H9 (cell line): ENCODE data around the gene PTTG1IP. TPM values are rescaled to one million over a fixed set of nuclear protein-coding genes. Genes with fewer than 3 reads are reported as not detected.

Source experiments
- DNase-seq: peaks from one replicate; pipeline ENCODE4 v3.0.0-alpha.2; 2017
- H2AFZ ChIP-seq: one replicate; pipeline ENCODE4 v1.6.1; 2013; ENCODE audit warnings: mild to moderate bottlenecking, low read length, control low read depth, moderate library complexity
- H2AK5ac ChIP-seq: 2 replicates; pipeline ENCODE4 v1.6.1; 2013; ENCODE audit warnings: low read length, control low read depth, mixed read lengths; ENCODE audit not compliant: insufficient read length
- H2BK120ac ChIP-seq: one replicate; pipeline ENCODE4 v1.6.1; 2013; ENCODE audit warnings: low read depth, mild to moderate bottlenecking, low read length, control low read depth, inconsistent platforms; ENCODE audit not compliant: poor library complexity, severe bottlenecking
- H2BK12ac ChIP-seq: 2 replicates; pipeline ENCODE4 v1.6.1; 2013; ENCODE audit warnings: low read length, control low read depth, mixed read lengths, low read depth; ENCODE audit not compliant: insufficient read length
- H2BK15ac ChIP-seq: 2 replicates; pipeline ENCODE4 v1.6.1; 2013; ENCODE audit warnings: low read depth, low read length, control low read depth
- H2BK20ac ChIP-seq: one replicate; pipeline ENCODE4 v1.6.1; 2013; ENCODE audit warnings: low read depth, mild to moderate bottlenecking, low read length, control low read depth, inconsistent platforms; ENCODE audit not compliant: poor library complexity, severe bottlenecking
- H2BK5ac ChIP-seq: 2 replicates; pipeline ENCODE4 v1.6.1; 2013; ENCODE audit warnings: low read length, control low read depth, mixed read lengths; ENCODE audit not compliant: insufficient read length
- H3K14ac ChIP-seq: 2 replicates; pipeline ENCODE4 v1.6.1; 2013; ENCODE audit warnings: low read length, control low read depth; ENCODE audit not compliant: insufficient read depth
- H3K18ac ChIP-seq: 2 replicates; pipeline ENCODE4 v1.6.1; 2013; ENCODE audit warnings: low read depth, mild to moderate bottlenecking, mixed read lengths, low read length, control low read depth; ENCODE audit not compliant: insufficient read length
- H3K23ac ChIP-seq: 2 replicates; pipeline ENCODE4 v1.6.1; 2013; ENCODE audit warnings: low read length, control low read depth, mixed read lengths, low read depth; ENCODE audit not compliant: insufficient read length
- H3K23me2 ChIP-seq: 2 replicates; pipeline ENCODE4 v1.6.1; 2013; ENCODE audit warnings: low read depth, mild to moderate bottlenecking, mixed read lengths, low read length, control low read depth; ENCODE audit not compliant: insufficient read length, poor library complexity, severe bottlenecking
- H3K27ac ChIP-seq: 2 replicates; pipeline ENCODE4 v1.5.1; 2013; ENCODE audit warnings: low read length, control low read depth, mixed read lengths, low read depth; ENCODE audit not compliant: insufficient read length
- H3K27me3 ChIP-seq: 2 replicates; pipeline ENCODE4 v1.6.1; 2013; ENCODE audit warnings: low read length, control low read depth, inconsistent platforms; ENCODE audit not compliant: insufficient read depth
- H3K4ac ChIP-seq: 2 replicates; pipeline ENCODE4 v1.6.1; 2013; ENCODE audit warnings: low read depth, mild to moderate bottlenecking, control low read depth, inconsistent platforms, low read length, moderate library complexity
- H3K4me1 ChIP-seq: 2 replicates; pipeline ENCODE4 v1.6.1; 2013; ENCODE audit warnings: low read length, control low read depth, inconsistent platforms; ENCODE audit not compliant: insufficient read depth
- H3K4me2 ChIP-seq: 2 replicates; pipeline ENCODE4 v1.6.1; 2013; ENCODE audit warnings: low read length, control low read depth, mixed read lengths; ENCODE audit not compliant: insufficient read length, insufficient read depth
- H3K56ac ChIP-seq: 2 replicates; pipeline ENCODE4 v1.6.1; 2013; ENCODE audit warnings: low read depth, mild to moderate bottlenecking, mixed read lengths, low read length, control low read depth; ENCODE audit not compliant: insufficient read length
- H3K79me1 ChIP-seq: 2 replicates; pipeline ENCODE4 v1.6.1; 2013; ENCODE audit warnings: low read depth, mild to moderate bottlenecking, moderate library complexity, low read length, control low read depth, inconsistent platforms; ENCODE audit not compliant: insufficient read depth, poor library complexity, severe bottlenecking
- H3K79me2 ChIP-seq: 2 replicates; pipeline ENCODE4 v1.6.1; 2013; ENCODE audit warnings: low read length, control low read depth, inconsistent platforms; ENCODE audit not compliant: insufficient read depth
- H3K9ac ChIP-seq: 2 replicates; pipeline ENCODE4 v1.6.1; 2013; ENCODE audit warnings: low read length, control low read depth, mixed read lengths; ENCODE audit not compliant: insufficient read length; ENCODE audit errors: extremely low read depth
- H3K9me3 ChIP-seq: one replicate; pipeline ENCODE4 v1.6.1; 2013; ENCODE audit warnings: low read depth, low read length, inconsistent platforms; ENCODE audit not compliant: control insufficient read depth
- H3T11ph ChIP-seq: one replicate; pipeline ENCODE4 v1.6.1; 2013; ENCODE audit warnings: mild to moderate bottlenecking, low read length, control low read depth, inconsistent platforms
- H4K20me1 ChIP-seq: one replicate; pipeline ENCODE4 v1.6.1; 2013; ENCODE audit not compliant: control insufficient read depth, insufficient read length, insufficient read depth
- H4K5ac ChIP-seq: 2 replicates; pipeline ENCODE4 v1.6.1; 2013; ENCODE audit warnings: low read depth, mild to moderate bottlenecking, mixed read lengths, low read length, control low read depth; ENCODE audit not compliant: insufficient read length
- H4K8ac ChIP-seq: replicated peaks from 2 replicates; pipeline ENCODE4 v1.6.1; 2013; ENCODE audit warnings: low read length, control low read depth, mixed read lengths, low read depth; ENCODE audit not compliant: insufficient read length
- H4K91ac ChIP-seq: 2 replicates; pipeline ENCODE4 v1.6.1; 2013; ENCODE audit warnings: low read depth, mild to moderate bottlenecking, moderate library complexity, mixed read lengths, low read length, control low read depth; ENCODE audit not compliant: insufficient read length
- H3K27ac Mint-ChIP-seq, 3 experiments: 2 replicates in 2 of 3; 3 replicates in 1 of 3; pipeline ENCODE4 v1.8.0; 2020 to 2021; ENCODE audit warnings: mixed read lengths in 3 of 3, mild to moderate bottlenecking in 1 of 3, moderate library complexity in 1 of 3
- H3K27me3 Mint-ChIP-seq: 2 replicates; pipeline ENCODE4 v1.8.0; 2021; ENCODE audit warnings: low read depth, mild to moderate bottlenecking, moderate library complexity, mixed read lengths
- H3K36me3 Mint-ChIP-seq, 3 experiments: 2 replicates in 2 of 3; 3 replicates in 1 of 3; pipeline ENCODE4 v1.8.0; 2020 to 2021; ENCODE audit warnings: low read depth in 3 of 3, mixed read lengths in 3 of 3; ENCODE audit not compliant: insufficient read depth in 1 of 3
- H3K4me1 Mint-ChIP-seq, 2 experiments: 2 replicates each; pipeline ENCODE4 v1.8.0; 2020; ENCODE audit warnings: mixed read lengths in 2 of 2
- H3K4me3 Mint-ChIP-seq, 2 experiments: 2 replicates in 1 of 2; 3 replicates in 1 of 2; pipeline ENCODE4 v1.8.0; 2020 to 2021; ENCODE audit warnings: mild to moderate bottlenecking in 2 of 2, mixed read lengths in 2 of 2, moderate library complexity in 1 of 2
- H3K9me3 Mint-ChIP-seq, 2 experiments: 2 replicates in 1 of 2; 3 replicates in 1 of 2; pipeline ENCODE4 v1.8.0; 2020; ENCODE audit warnings: mild to moderate bottlenecking in 2 of 2, mixed read lengths in 2 of 2, moderate library complexity in 1 of 2
- WGBS: extraction: QIAGEN DNeasy Blood & Tissue Kit; methylation state at CpG from one replicate; pipeline ENCODE4 v1.1.7; 2013; ENCODE audit warnings: missing lambda C conversion rate, low lambda C conversion rate, mixed read lengths; ENCODE audit not compliant: insufficient read length; ENCODE audit errors: extremely low coverage; 5-methylcytosine and 5-hydroxymethylcytosine counted together
- total RNA-seq: library from RNA; stranded (reverse); gene quantifications from 2 replicates; pipeline ENCODE4 v1.2.1, GENCODE V29; 2021
- TF ChIP-seq, protein P1 (sequence below): fragments of 200-600 bp; sonication (generic); conservative IDR thresholded peaks from 3 replicates; pipeline ENCODE4 v1.8.0; 2021; ENCODE audit warnings: antibody characterized with exemption, mild to moderate bottlenecking

Gene PTTG1IP
- total RNA-seq, 1 experiment from 2014 or later: 107 TPM

DNA sequence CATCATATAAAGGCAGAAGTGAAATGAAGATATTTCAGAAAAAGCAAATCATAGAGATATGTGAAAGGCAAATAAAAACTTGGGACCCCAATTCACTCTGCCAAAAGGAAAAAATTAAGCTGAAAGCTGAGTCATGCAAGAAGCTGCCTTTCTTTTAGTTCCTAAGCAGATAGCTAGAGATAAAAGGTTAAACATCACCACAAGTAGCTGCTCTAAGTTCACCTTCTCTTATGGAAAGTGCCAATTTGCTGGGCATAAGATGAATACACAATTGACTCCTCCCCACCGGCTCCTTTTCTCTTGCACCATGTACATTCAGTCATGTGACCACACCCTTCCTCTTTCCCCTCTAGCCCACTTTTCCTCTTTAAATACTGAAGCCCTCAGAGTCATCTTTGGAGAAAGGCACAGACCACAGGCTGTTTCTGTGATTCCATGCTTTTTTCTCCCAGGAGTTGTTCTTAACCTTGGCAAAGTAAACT, 50.3 kb downstream of the PTTG1IP start:
- Histone ChIP-seq H3K14ac (no peak overlapping the region), H4K91ac (no peak overlapping the region), H3K23me2 (peaks cover 5% of the 10 kb centered on the region), H2BK120ac (no peak overlapping the region), H2AFZ (no peak overlapping the region), H3K79me1 (no peaks in the 10 kb centered on the region), H3K9me3 (peaks cover 36% of the 10 kb centered on the region), H2BK15ac (no peak overlapping the region), H3K56ac (no peak overlapping the region), H3K9ac (no peak overlapping the region), H4K5ac (no peak overlapping the region), H3K18ac (no peak overlapping the region), H2BK5ac (no peak overlapping the region), H3T11ph (no peak overlapping the region), H3K27me3 (no peaks in the 10 kb centered on the region; the same call in 1 of the 2 replicates), H3K4me2 (no peak overlapping the region), H4K8ac (no peak overlapping the region), H2BK12ac (no peak overlapping the region), H3K4ac (no peak overlapping the region), H3K27ac (no peak overlapping the region), H2BK20ac (no peak overlapping the region), H3K4me1 (no peaks in the 10 kb centered on the region), H3K23ac (no peak overlapping the region), H4K20me1 (no peaks in the 10 kb centered on the region), H3K79me2 (no peaks in the 10 kb centered on the region), H2AK5ac (no peak overlapping the region)
- WGBS: no CpG with 5 or more reads among the region's 1 CpG
- peaks cover 13 to 35% (median 23%) of the 10 kb centered on the region in 3 experiments for H3K36me3 Mint-ChIP-seq
- H3K27ac Mint-ChIP-seq: no peak overlapping the region
- TF ChIP-seq, protein P1, sequence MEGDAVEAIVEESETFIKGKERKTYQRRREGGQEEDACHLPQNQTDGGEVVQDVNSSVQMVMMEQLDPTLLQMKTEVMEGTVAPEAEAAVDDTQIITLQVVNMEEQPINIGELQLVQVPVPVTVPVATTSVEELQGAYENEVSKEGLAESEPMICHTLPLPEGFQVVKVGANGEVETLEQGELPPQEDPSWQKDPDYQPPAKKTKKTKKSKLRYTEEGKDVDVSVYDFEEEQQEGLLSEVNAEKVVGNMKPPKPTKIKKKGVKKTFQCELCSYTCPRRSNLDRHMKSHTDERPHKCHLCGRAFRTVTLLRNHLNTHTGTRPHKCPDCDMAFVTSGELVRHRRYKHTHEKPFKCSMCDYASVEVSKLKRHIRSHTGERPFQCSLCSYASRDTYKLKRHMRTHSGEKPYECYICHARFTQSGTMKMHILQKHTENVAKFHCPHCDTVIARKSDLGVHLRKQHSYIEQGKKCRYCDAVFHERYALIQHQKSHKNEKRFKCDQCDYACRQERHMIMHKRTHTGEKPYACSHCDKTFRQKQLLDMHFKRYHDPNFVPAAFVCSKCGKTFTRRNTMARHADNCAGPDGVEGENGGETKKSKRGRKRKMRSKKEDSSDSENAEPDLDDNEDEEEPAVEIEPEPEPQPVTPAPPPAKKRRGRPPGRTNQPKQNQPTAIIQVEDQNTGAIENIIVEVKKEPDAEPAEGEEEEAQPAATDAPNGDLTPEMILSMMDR: no peak
- H3K4me3 Mint-ChIP-seq: no peak overlapping the region
- DNase-seq: no peak
- H3K9me3 Mint-ChIP-seq: peaks cover 66 to 67% of the 10 kb centered on the region in 2 experiments
- no peaks in the 10 kb centered on the region for H3K4me1 Mint-ChIP-seq
- peaks cover 47% of the 10 kb centered on the region for H3K27me3 Mint-ChIP-seq
